Measurements from ENCODE around the gene KIZ. TPM values are rescaled to one million over a fixed set of nuclear protein-coding genes. Genes with fewer than 3 reads are reported as not detected.

KIZ gene
- total RNA-seq, 1 experiment from 2014 or later = 17.6 TPM

GRCh38 chr20:21104466-21104761 is 21.5 kb upstream of the KIZ start:
- H3K79me2 ChIP-seq (ENCODE audit: insufficient read depth, low read length) = no peaks in the 10 kb centered on the region
- H3K36me3 ChIP-seq (ENCODE audit: control insufficient read depth in 1 of 2, insufficient read depth in 2 of 2, low read length in 2 of 2) = no peaks in the 10 kb centered on the region
- no peaks in the 10 kb centered on the region for H4K20me1 ChIP-seq (ENCODE audit: insufficient read depth)
- POLR2A ChIA-PET = no interaction called here
- no peaks in the 10 kb centered on the region for H3K9me3 ChIP-seq (ENCODE audit: control insufficient read depth in 1 of 2, insufficient read depth in 1 of 2, low read depth in 1 of 2, low read length in 2 of 2)
- DNase-seq (ENCODE audit: low read depth, low spot score) (no peak), ATAC-seq (no peak)
- H3K9me2 ChIP-seq (ENCODE audit: insufficient read depth) = no peaks in the 10 kb centered on the region
- H3K9ac ChIP-seq (ENCODE audit: low read length) = no peak overlapping the region
- RAD21 ChIA-PET (ENCODE audit: low non-redundant PET in 1 of 2, low total read pairs in 2 of 2, uncharacterized antibody in 2 of 2, unreplicated experiment in 2 of 2) = no interaction called here
- H3K27me3 ChIP-seq (ENCODE audit: insufficient read depth, low read length) = no peaks in the 10 kb centered on the region
- H3K27ac ChIP-seq (ENCODE audit: low read depth, low read length) = no peak overlapping the region
- intact Hi-C loops (cut with micrococcal nuclease) = no loop called here
- TF ChIP-seq SP1 (IDR thresholded peaks at IDR 0.05; ENCODE audit: low read depth) (no peak), ZNF274 (IDR thresholded peaks at IDR 0.05; ENCODE audit: low read depth, low read length) (no peak), CTCF (IDR thresholded peaks at IDR 0.05 in 2 of 3, conservative IDR thresholded peaks at IDR 0.05 in 1 of 3; ENCODE audit: borderline replicate concordance in 1 of 3, insufficient read depth in 1 of 3, low read depth in 2 of 3, low read length in 2 of 3) (no peak), EZH2phosphoT487 (IDR thresholded peaks at IDR 0.05; ENCODE audit: borderline replicate concordance) (no peak), JUND (IDR thresholded peaks at IDR 0.05) (no peak), ELF1 (IDR thresholded peaks at IDR 0.05; ENCODE audit: borderline replicate concordance, low read depth) (no peak), POLR2AphosphoS5 (IDR thresholded peaks at IDR 0.05; ENCODE audit: low read depth, low read length) (no peak), MAX (IDR thresholded peaks at IDR 0.05) (no peak), REST (IDR thresholded peaks at IDR 0.05; ENCODE audit: low read depth) (no peak), CBX3 (IDR thresholded peaks at IDR 0.05; ENCODE audit: low read depth) (no peak), ATF3 (IDR thresholded peaks at IDR 0.05) (no peak), ZFX (IDR thresholded peaks at IDR 0.05) (no peak), ZBTB33 (IDR thresholded peaks at IDR 0.05; ENCODE audit: extremely low read depth, insufficient replicate concordance, low read length) (no peak), EZH2 (IDR thresholded peaks at IDR 0.05) (no peak)
- H3K4me3 ChIP-seq (replicated peaks in 1 of 2; ENCODE audit: low read depth in 1 of 2, low read length in 2 of 2) = no peak overlapping the region
- no TSS peak for BruUV-seq (replicated peaks)
- H3K4me1 ChIP-seq (ENCODE audit: control insufficient read depth in 1 of 2, insufficient read depth in 2 of 2, low read length in 2 of 2) = no peaks in the 10 kb centered on the region; a peak in 1 of 4 replicates
- H3K4me2 ChIP-seq (ENCODE audit: low read length) = no peak overlapping the region
- CTCF ChIA-PET = no interaction called here
- no peak overlapping the region for H2AFZ ChIP-seq (ENCODE audit: low read depth, low read length, poor library complexity, severe bottlenecking)
